B cell (primary cell): ENCODE results near the gene MYL7. TPM values are rescaled to one million over a fixed set of nuclear protein-coding genes. Genes with fewer than 3 reads are reported as not detected.

Experiments used
- ATAC-seq: fragments of 200-7000 bp; cut with Tn5 transposase; one replicate; pipeline ENCODE4 v1.10.0; 2021; ENCODE audit warnings: low read depth, mild to moderate bottlenecking, moderate number of reproducible peaks, moderate library complexity
- CTCF ChIA-PET: fragments of 350-600 bp; sonication (Branson Sonifier 250); formaldehyde crosslinking; loops from one replicate; lab custom pipeline; 2021; ENCODE audit warnings: antibody characterized with exemption, inconsistent platforms; lab: Charles Lee
- POLR2A ChIA-PET: fragments of 350-600 bp; sonication (Branson Sonifier 250); formaldehyde crosslinking; loops from one replicate; lab custom pipeline; 2021; ENCODE audit warnings: antibody characterized with exemption; lab: Charles Lee
- DNase-seq: peaks from one replicate; pipeline ENCODE4 v3.0.0; 2013
- H2AFZ ChIP-seq: 2 replicates; pipeline ENCODE4 v1.6.1; 2012; ENCODE audit warnings: mild to moderate bottlenecking, low read depth, low read length; ENCODE audit not compliant: insufficient read depth, poor library complexity, severe bottlenecking
- H3K27ac ChIP-seq, 2 donors: 1 replicate in 1 of 2; 2 replicates in 1 of 2; pipeline ENCODE4 v1.5.1; 2012 to 2013; ENCODE audit warnings: low read length in 2 of 2, mild to moderate bottlenecking in 2 of 2, moderate library complexity in 1 of 2
- H3K27me3 ChIP-seq, 4 experiments: fragments of 200-600 bp in 1 of 4; sonication (generic) in 1 of 4; replicated peaks in 1 of 4; 1 replicate in 2 of 4; 2 replicates in 2 of 4; pipeline versions ENCODE4 v1.6.1 to v1.7.0; 2013 to 2016; ENCODE audit warnings: low read length in 3 of 4, mild to moderate bottlenecking in 2 of 4, mixed read lengths in 1 of 4, moderate library complexity in 1 of 4; ENCODE audit not compliant: insufficient read depth in 4 of 4, control insufficient read depth in 3 of 4; ENCODE audit errors: control extremely low read depth in 1 of 4
- H3K36me3 ChIP-seq, 2 experiments: replicated peaks in 1 of 2; 1 replicate in 1 of 2; 2 replicates in 1 of 2; pipeline versions ENCODE4 v1.6.1 to v1.7.1; 2013; ENCODE audit warnings: low read length in 1 of 2; ENCODE audit not compliant: insufficient read depth in 2 of 2, control insufficient read depth in 1 of 2; ENCODE audit errors: control extremely low read depth in 1 of 2, extremely low read depth in 1 of 2
- H3K4me1 ChIP-seq, 2 donors: fragments of 200-600 bp in 1 of 2; sonication (generic) in 1 of 2; 1 replicate in 1 of 2; 2 replicates in 1 of 2; pipeline versions ENCODE4 v1.5.1 to v1.6.1; 2013 to 2017; ENCODE audit warnings: low read length in 2 of 2; ENCODE audit not compliant: control insufficient read depth in 2 of 2, insufficient read depth in 2 of 2
- H3K4me2 ChIP-seq: replicated peaks from 2 replicates; pipeline ENCODE3; 2012; ENCODE audit warnings: mild to moderate bottlenecking, low read depth, low read length; ENCODE audit not compliant: poor library complexity, severe bottlenecking
- H3K4me3 ChIP-seq, 5 experiments: fragments of 200-600 bp in 1 of 5; sonication (generic) in 1 of 5; 1 replicate in 3 of 5; 2 replicates in 2 of 5; pipeline versions ENCODE4 v1.5.1 to v1.7.0; 2011 to 2016; ENCODE audit warnings: low read length in 4 of 5, mild to moderate bottlenecking in 4 of 5, low read depth in 2 of 5, control low read depth in 1 of 5, moderate library complexity in 1 of 5; ENCODE audit not compliant: insufficient read depth in 1 of 5; ENCODE audit errors: control extremely low read depth in 1 of 5, extremely low read depth in 1 of 5
- H3K79me2 ChIP-seq: fragments of 200-600 bp; sonication (generic); one replicate; pipeline ENCODE4 v1.6.0; 2016; ENCODE audit warnings: low read length; ENCODE audit not compliant: control insufficient read depth, insufficient read depth
- H3K9ac ChIP-seq: fragments of 200-600 bp; sonication (generic); 2 replicates; pipeline ENCODE4 v1.6.1; 2017; ENCODE audit warnings: mild to moderate bottlenecking, low read length, moderate library complexity
- H3K9me3 ChIP-seq, 3 donors: one replicate each; pipeline versions ENCODE4 v1.6.1 to v1.7.1; 2013; ENCODE audit warnings: low read length in 2 of 3; ENCODE audit not compliant: control insufficient read depth in 2 of 3, insufficient read depth in 1 of 3; ENCODE audit errors: control extremely low read depth in 1 of 3
- H4K20me1 ChIP-seq: 2 replicates; pipeline ENCODE4 v1.6.0; 2012; ENCODE audit warnings: mild to moderate bottlenecking, low read length; ENCODE audit not compliant: insufficient read depth, control insufficient read depth, poor library complexity, severe bottlenecking
- H3K27ac Mint-ChIP-seq: one replicate; pipeline ENCODE4 v1.8.0; 2021; ENCODE audit warnings: mixed read lengths
- H3K27me3 Mint-ChIP-seq: one replicate; pipeline ENCODE4 v1.8.0; 2021; ENCODE audit warnings: mixed read lengths
- H3K4me1 Mint-ChIP-seq: one replicate; pipeline ENCODE4 v1.8.0; 2021; ENCODE audit warnings: mixed read lengths
- H3K4me3 Mint-ChIP-seq: one replicate; pipeline ENCODE4 v1.8.0; 2021; ENCODE audit warnings: mixed read lengths
- H3K9me3 Mint-ChIP-seq: one replicate; pipeline ENCODE4 v1.8.0; 2022; ENCODE audit warnings: mixed read lengths; ENCODE audit not compliant: insufficient read depth
- EZH2 ChIP-seq: IDR thresholded peaks from 2 replicates; pipeline ENCODE4 v1.6.1; 2012; ENCODE audit warnings: borderline replicate concordance, low read depth, mild to moderate bottlenecking, moderate library complexity, low read length; ENCODE audit not compliant: insufficient read depth, poor library complexity, severe bottlenecking
- WGBS: methylation state at CpG from one replicate; pipeline ENCODE4 v1.1.5; 2013; ENCODE audit warnings: missing lambda C conversion rate; ENCODE audit not compliant: insufficient coverage; 5-methylcytosine and 5-hydroxymethylcytosine counted together
- intact Hi-C: fragments of 100-400 bp; cut with micrococcal nuclease; formaldehyde crosslinking; loops from one replicate; pipeline ENCODE4 v1.10.0; 2022
- polyA plus RNA-seq: library from polyadenylated mRNA; depleted of rRNA; stranded (reverse); fragments of >200 nt; gene quantifications from 2 replicates; pipeline ENCODE4 v1.2.3, GENCODE V29; 2012
- total RNA-seq, 2 donors: library from RNA; stranded (reverse); fragments of 120-200 nt in 1 of 2; gene quantifications; 1 replicate in 1 of 2; 2 replicates in 1 of 2; pipeline versions ENCODE4 v1.2.3 to v1.2.4, GENCODE V29; 2013 to 2022
- TF ChIP-seq, protein P1 (sequence below): fragments of 200-600 bp; IDR thresholded peaks from one replicate; pipeline ENCODE4 v1.8.0; 2022; ENCODE audit warnings: antibody characterized with exemption, mild to moderate bottlenecking

Gene MYL7
- total and polyA plus RNA-seq, 2 donors (not counting 1 experiment from before 2014, with no cell fraction given): not detected

DNA sequence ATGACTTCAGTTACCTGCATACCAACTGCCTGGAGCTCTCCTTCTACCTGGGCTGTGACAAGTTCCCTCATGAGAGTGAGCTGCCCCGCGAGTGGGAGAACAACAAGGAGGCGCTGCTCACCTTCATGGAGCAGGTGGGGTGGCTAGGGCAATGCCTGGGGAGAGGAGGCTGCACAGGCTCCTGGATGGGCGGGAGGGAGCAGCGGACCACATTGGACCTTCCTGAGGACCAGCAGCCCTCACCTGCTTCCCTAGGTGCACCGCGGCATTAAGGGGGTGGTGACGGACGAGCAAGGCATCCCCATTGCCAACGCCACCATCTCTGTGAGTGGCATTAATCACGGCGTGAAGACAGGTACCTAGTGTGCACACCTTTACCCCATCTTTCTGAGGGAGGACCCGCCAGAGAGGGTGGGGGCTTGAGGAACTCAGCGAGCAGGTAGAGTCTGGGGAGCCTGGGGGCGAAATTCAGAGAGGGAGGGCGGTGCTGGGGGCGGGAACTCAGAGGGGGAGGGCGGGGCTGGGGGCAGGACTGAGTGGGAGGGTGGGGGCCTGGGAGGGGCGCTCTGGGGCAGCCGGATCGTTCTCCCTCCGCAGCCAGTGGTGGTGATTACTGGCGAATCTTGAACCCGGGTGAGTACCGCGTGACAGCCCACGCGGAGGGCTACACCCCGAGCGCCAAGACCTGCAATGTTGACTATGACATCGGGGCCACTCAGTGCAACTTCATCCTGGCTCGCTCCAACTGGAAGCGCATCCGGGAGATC lies 28.0 kb downstream of the MYL7 start:
- 98% methylated on average over 20 of the region's 34 CpGs for WGBS
- no peak for DNase-seq
- H3K27me3 Mint-ChIP-seq: no peaks in the 10 kb centered on the region
- ChIA-PET CTCF (no interaction called here), POLR2A (no interaction called here)
- Histone ChIP-seq H3K79me2 (peaks cover 6% of the 10 kb centered on the region), H3K4me2 (no peak overlapping the region), H3K9me3 (no peaks in the 10 kb centered on the region), H3K4me3 (no peak overlapping the region), H4K20me1 (no peaks in the 10 kb centered on the region), H3K27ac (no peak overlapping the region), H3K4me1 (no peaks in the 10 kb centered on the region), H3K9ac (no peak overlapping the region), H3K36me3 (peaks cover 0 to 46% of the 10 kb centered on the region in 2 experiments), H3K27me3 (no peaks in the 10 kb centered on the region), H2AFZ (no peak overlapping the region)
- intact Hi-C loops: no loop called here
- no peak for ATAC-seq
- H3K4me3 Mint-ChIP-seq: no peak overlapping the region
- no peak overlapping the region for H3K27ac Mint-ChIP-seq
- TF ChIP-seq, protein P1, sequence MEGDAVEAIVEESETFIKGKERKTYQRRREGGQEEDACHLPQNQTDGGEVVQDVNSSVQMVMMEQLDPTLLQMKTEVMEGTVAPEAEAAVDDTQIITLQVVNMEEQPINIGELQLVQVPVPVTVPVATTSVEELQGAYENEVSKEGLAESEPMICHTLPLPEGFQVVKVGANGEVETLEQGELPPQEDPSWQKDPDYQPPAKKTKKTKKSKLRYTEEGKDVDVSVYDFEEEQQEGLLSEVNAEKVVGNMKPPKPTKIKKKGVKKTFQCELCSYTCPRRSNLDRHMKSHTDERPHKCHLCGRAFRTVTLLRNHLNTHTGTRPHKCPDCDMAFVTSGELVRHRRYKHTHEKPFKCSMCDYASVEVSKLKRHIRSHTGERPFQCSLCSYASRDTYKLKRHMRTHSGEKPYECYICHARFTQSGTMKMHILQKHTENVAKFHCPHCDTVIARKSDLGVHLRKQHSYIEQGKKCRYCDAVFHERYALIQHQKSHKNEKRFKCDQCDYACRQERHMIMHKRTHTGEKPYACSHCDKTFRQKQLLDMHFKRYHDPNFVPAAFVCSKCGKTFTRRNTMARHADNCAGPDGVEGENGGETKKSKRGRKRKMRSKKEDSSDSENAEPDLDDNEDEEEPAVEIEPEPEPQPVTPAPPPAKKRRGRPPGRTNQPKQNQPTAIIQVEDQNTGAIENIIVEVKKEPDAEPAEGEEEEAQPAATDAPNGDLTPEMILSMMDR: no peak
- no peak for TF ChIP-seq EZH2
- no peaks in the 10 kb centered on the region for H3K4me1 Mint-ChIP-seq
- no peaks in the 10 kb centered on the region for H3K9me3 Mint-ChIP-seq

DNA sequence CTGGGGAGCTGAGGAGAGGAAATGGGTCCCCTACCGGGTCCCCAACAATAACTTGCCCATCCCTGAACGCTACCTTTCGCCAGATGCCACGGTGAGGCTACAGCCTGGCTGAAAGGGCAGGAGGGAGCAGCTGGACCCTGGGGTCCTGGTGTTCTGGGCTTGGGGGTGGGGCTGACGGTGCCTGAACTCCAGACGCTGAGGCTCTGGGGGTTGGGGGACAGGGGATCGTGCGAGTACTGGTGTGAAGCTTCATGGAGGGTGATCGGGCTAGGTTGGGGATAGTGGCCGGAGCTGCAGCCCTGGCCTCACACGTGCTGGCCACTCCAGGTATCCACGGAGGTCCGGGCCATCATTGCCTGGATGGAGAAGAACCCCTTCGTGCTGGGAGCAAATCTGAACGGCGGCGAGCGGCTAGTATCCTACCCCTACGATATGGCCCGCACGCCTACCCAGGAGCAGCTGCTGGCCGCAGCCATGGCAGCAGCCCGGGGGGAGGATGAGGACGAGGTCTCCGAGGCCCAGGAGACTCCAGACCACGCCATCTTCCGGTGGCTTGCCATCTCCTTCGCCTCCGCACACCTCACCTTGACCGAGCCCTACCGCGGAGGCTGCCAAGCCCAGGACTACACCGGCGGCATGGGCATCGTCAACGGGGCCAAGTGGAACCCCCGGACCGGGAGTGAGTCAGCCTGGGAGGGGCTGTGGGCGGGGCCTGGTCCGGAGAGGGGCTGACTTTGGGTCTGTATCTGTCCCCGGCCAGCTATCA lies 28.7 kb downstream of the MYL7 start:
- ATAC-seq: no peak

More for the DNA sequence above, 28.7 kb downstream of the MYL7 start:
- WGBS: 93% methylated on average over 38 of the region's 41 CpGs
- no peaks in the 10 kb centered on the region for H3K4me1 ChIP-seq
- Mint-ChIP-seq H3K9me3 (no peaks in the 10 kb centered on the region), H3K4me1 (no peaks in the 10 kb centered on the region), H3K27me3 (no peaks in the 10 kb centered on the region), H3K27ac (no peak overlapping the region), H3K4me3 (no peak overlapping the region)
- ChIA-PET CTCF (no interaction called here), POLR2A (interaction anchor here (1.1 kb wide), 1 partner anchor 10 kb away, joined by 3 read pairs; no protein-coding TSS in a partner anchor)
- H3K27ac ChIP-seq: no peak overlapping the region
- no peaks in the 10 kb centered on the region for H4K20me1 ChIP-seq
- TF ChIP-seq EZH2: no peak
- TF ChIP-seq, protein P1: no peak
- H3K9me3 ChIP-seq: no peaks in the 10 kb centered on the region
- no peak overlapping the region for H3K9ac ChIP-seq
- no peak overlapping the region for H3K4me3 ChIP-seq
- H3K4me2 ChIP-seq: no peak overlapping the region
- H3K36me3 ChIP-seq: peaks cover 0 to 43% of the 10 kb centered on the region in 2 experiments
- DNase-seq: no peak
- intact Hi-C loops: no loop called here
- no peak overlapping the region for H2AFZ ChIP-seq
- no peaks in the 10 kb centered on the region for H3K27me3 ChIP-seq
- no peaks in the 10 kb centered on the region for H3K79me2 ChIP-seq
